KMS-11 (cell line): ENCODE measurements around the gene TBC1D2B.
"Not testable (repeated sequence)": the region's sequence is repeated elsewhere in the genome, so short reads cannot be mapped to it uniquely, and the experiment has no call there.

Experiments used
- H2AFZ ChIP-seq: fragments of 200-600 bp; sonication (generic); 2 replicates; pipeline ENCODE4 v1.6.1; 2016; ENCODE audit warnings: antibody characterized with exemption, mixed run types, low read depth
- H3K27ac ChIP-seq: fragments of 200-600 bp; sonication (generic); 2 replicates; pipeline ENCODE4 v1.6.1; 2016; ENCODE audit warnings: mild to moderate bottlenecking, mixed run types
- H3K27me3 ChIP-seq: fragments of 200-600 bp; sonication (generic); 2 replicates; pipeline ENCODE4 v1.6.1; 2017; ENCODE audit warnings: mild to moderate bottlenecking, low read depth, mixed run types, moderate library complexity; ENCODE audit not compliant: insufficient read depth
- H3K36me3 ChIP-seq: fragments of 200-600 bp; sonication (generic); 2 replicates; pipeline ENCODE4 v1.6.1; 2017; ENCODE audit warnings: mild to moderate bottlenecking, mixed run types; ENCODE audit not compliant: insufficient read depth
- H3K4me1 ChIP-seq: fragments of 200-600 bp; sonication (generic); 2 replicates; pipeline ENCODE4 v1.6.1; 2016; ENCODE audit warnings: mild to moderate bottlenecking, low read depth, mixed run types; ENCODE audit not compliant: poor library complexity, severe bottlenecking
- H3K4me2 ChIP-seq: fragments of 200-600 bp; sonication (generic); 2 replicates; pipeline ENCODE4 v1.7.0; 2016; ENCODE audit warnings: mild to moderate bottlenecking, mixed run types
- H3K4me3 ChIP-seq: fragments of 200-600 bp; sonication (generic); IDR thresholded peaks from 2 replicates; pipeline ENCODE4 v1.6.1; 2017; ENCODE audit warnings: low read depth, low read length, mixed read lengths; ENCODE audit not compliant: insufficient read depth
- H3K79me2 ChIP-seq: fragments of 200-600 bp; sonication (generic); 2 replicates; pipeline ENCODE4 v1.6.1; 2016; ENCODE audit warnings: low read depth, mixed run types; ENCODE audit not compliant: insufficient read depth
- H3K9ac ChIP-seq: fragments of 200-600 bp; sonication (generic); 2 replicates; pipeline ENCODE4 v1.6.1; 2016; ENCODE audit warnings: mild to moderate bottlenecking, mixed run types
- H4K20me1 ChIP-seq: fragments of 200-600 bp; sonication (generic); 2 replicates; pipeline ENCODE4 v1.6.1; 2016; ENCODE audit warnings: mild to moderate bottlenecking, mixed run types; ENCODE audit not compliant: insufficient read depth
- TF ChIP-seq, protein P1 (sequence below): fragments of 200-600 bp; sonication (generic); conservative IDR thresholded peaks from 2 replicates; pipeline ENCODE4 v1.6.1; 2017; ENCODE audit warnings: low read depth, mild to moderate bottlenecking, antibody characterized with exemption, low read length, moderate library complexity, mixed read lengths

TBC1D2B gene

DNA sequence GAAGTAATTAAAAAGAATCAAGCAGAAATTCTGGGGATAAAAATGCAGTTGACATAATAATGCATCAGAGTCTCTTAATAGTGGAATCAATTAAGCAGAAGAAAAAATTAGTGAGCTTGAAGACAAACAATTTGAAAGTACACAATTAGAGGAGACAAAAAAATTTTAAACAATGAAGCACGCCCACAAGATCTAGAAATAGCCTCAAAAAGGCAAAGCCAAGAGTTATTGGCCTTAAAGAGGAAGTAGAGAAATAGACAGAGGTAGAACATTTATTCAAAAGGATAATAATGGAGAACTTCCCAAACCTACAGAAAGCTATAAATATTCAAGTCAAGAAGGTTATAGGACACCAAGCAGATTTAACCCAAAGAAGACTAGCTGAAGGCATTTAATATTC lies 113.3 kb downstream of the TBC1D2B start:
- no peaks in the 10 kb centered on the region for H3K79me2 ChIP-seq

DNA sequence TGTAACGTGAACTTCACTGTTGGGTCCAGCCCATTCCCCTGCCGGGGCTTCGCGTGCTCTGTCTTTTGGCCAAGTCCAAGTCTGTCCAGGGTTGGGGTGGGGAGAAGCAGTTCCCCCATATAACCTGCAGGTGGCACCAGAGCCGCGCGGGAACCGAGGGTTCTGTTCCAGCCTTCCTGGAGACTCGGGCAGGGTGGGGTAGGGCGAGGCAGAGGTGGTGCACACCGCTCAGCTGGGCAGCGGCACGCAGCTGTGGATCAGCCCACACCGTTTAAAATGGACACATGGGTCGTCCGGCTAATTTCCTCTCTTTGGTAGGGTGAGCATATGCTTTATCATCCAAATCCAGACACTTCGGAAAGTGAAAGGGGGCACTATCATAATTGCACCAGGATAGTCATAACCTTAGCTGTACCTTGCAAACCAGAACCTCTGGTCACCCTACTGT lies 118.1 kb downstream of the TBC1D2B start:
- peak overlapping the region; percentile 54 for H2AFZ ChIP-seq
- H3K79me2 ChIP-seq = no peaks in the 10 kb centered on the region
- H4K20me1 ChIP-seq = no peaks in the 10 kb centered on the region
- no peak overlapping the region for H3K4me3 ChIP-seq
- TF ChIP-seq, protein P1, sequence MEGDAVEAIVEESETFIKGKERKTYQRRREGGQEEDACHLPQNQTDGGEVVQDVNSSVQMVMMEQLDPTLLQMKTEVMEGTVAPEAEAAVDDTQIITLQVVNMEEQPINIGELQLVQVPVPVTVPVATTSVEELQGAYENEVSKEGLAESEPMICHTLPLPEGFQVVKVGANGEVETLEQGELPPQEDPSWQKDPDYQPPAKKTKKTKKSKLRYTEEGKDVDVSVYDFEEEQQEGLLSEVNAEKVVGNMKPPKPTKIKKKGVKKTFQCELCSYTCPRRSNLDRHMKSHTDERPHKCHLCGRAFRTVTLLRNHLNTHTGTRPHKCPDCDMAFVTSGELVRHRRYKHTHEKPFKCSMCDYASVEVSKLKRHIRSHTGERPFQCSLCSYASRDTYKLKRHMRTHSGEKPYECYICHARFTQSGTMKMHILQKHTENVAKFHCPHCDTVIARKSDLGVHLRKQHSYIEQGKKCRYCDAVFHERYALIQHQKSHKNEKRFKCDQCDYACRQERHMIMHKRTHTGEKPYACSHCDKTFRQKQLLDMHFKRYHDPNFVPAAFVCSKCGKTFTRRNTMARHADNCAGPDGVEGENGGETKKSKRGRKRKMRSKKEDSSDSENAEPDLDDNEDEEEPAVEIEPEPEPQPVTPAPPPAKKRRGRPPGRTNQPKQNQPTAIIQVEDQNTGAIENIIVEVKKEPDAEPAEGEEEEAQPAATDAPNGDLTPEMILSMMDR = peak; percentile 84
- no peaks in the 10 kb centered on the region for H3K27me3 ChIP-seq
- no peaks in the 10 kb centered on the region for H3K36me3 ChIP-seq
- peaks cover 32% of the 10 kb centered on the region for H3K4me1 ChIP-seq
- no peak overlapping the region for H3K9ac ChIP-seq
- no peak overlapping the region for H3K27ac ChIP-seq
- H3K4me2 ChIP-seq = peak overlapping the region; percentile 52

More for the DNA sequence above, 113.3 kb downstream of the TBC1D2B start:
- TF ChIP-seq, protein P1 = no peak
- Histone ChIP-seq H3K4me1 (peaks cover 7% of the 10 kb centered on the region), H3K27ac (no peak overlapping the region), H3K27me3 (no peaks in the 10 kb centered on the region), H3K4me2 (no peak overlapping the region), H3K9ac (no peak overlapping the region), H4K20me1 (no peaks in the 10 kb centered on the region), H3K36me3 (no peaks in the 10 kb centered on the region), H3K4me3 (no peak overlapping the region), H2AFZ (no peak overlapping the region)

DNA sequence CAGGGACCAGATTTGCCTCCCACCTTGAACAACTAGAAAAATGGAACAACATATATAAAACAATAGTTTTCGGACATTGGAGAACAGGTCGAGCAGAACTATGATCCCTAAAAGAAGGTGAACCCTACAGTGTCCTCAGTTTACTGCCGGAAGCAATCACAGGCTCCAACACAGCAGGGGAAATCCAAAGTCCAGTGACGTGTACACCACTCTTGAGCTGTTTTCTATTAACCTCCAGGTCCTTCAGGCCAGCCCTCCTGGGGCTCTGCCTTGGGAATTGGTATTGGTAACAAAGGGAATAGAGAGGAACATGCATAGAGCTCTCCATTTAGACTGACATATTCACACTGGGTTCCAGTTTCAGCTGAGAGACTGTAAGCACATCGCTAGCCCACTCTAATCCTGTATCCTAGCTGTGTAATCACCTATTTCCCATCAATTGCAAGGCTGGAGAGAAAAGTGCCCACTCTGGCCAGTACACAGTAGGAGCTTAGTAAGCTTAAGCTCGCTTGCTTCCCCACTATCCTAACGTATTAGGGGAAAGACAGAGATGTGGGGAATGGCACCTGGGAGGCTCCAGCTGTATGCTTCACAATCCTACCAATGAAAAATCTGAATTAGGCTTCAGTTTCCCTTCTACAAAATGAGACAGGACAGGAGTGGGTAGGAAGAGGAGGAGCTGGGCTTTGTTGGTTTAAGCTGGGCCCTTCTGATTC lies 118.6 kb downstream of the TBC1D2B start:
- H3K79me2 ChIP-seq, H3K27ac ChIP-seq, H3K4me3 ChIP-seq, H3K27me3 ChIP-seq, H3K36me3 ChIP-seq, H4K20me1 ChIP-seq, H3K9ac ChIP-seq: not testable (repeated sequence)
- H2AFZ ChIP-seq = peak overlapping the region; percentile 54
- peaks cover 38% of the 10 kb centered on the region for H3K4me1 ChIP-seq
- peak overlapping the region; percentile 52 for H3K4me2 ChIP-seq

DNA sequence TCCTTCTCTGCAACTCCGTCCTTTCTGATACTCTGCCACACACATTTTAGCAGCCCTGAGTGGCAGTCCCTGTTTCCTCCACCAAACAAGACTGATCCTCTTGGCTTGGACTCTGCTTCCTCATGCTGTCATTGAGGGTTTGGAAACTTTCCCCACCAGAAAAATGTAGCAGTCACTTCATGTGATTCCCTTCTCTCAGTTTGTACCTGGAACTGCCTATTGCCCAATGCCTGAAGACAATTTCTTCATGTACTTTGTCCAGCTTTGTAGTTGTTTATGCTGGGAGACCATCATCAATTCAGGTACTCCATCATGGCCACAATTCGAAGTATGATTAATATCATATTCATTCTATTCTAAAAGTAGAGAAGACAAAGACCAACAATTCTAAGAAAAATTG lies 119.5 kb downstream of the TBC1D2B start:
- peaks cover 38% of the 10 kb centered on the region for H3K4me1 ChIP-seq

DNA sequence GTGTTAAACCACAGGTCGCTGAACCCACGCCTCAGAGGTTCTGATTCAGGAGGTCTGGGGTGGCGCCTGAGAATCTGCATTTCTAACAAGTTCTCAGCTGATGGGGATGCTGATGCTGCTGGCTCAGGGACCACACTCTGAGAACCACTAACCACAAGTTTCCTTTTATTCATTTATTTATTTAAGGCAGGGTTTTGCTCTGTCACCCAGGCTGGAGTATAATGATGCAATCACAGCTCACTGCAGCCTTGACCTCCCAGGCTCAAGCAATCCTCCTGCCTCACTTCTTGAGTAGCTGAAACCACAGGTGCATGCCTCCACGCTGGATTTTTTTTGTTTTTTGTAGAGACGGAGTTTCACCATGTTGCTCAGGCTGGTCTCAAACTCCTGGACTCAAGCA lies 123.6 kb downstream of the TBC1D2B start:
- Histone ChIP-seq H3K9ac (peak overlapping the region; percentile 24; the same call in 1 of the 2 replicates), H2AFZ (peak overlapping the region; percentile 7; the same call in 1 of the 2 replicates), H3K4me1 (peaks cover 31% of the 10 kb centered on the region), H3K4me2 (peak overlapping the region; percentile 58), H3K27ac (peak overlapping the region; percentile 65)
- not testable (repeated sequence) for H3K36me3 ChIP-seq, H3K79me2 ChIP-seq, H4K20me1 ChIP-seq, H3K27me3 ChIP-seq, H3K4me3 ChIP-seq

More for the DNA sequence above, 119.5 kb downstream of the TBC1D2B start:
- H4K20me1 ChIP-seq, H3K4me3 ChIP-seq, H3K27ac ChIP-seq, H3K27me3 ChIP-seq, H2AFZ ChIP-seq, H3K36me3 ChIP-seq, H3K9ac ChIP-seq, H3K79me2 ChIP-seq, H3K4me2 ChIP-seq: not testable (repeated sequence)

DNA sequence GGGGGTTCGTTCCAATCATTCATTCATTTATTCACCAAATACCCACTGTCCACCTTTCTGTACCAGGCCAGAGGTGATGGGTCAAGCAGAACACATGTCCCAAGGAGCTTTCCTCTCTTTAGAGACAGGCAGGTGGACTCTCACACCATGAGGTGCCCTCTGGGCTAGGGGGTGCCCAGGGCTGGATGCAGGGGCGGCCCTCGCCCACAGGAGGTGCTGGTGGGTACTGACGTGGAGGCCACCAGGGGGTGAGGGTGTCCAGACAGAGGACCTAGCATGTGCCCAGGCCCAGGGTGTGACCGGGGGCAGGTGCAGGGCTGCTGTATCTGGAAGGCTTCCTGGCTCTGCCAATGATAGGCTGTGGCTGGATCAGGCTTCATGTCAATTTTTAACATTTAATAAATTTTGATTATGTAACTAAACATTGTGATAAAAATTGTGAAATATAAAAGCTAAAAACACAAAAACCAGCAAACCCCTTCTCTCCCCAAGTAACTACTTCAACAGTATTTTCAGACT lies 124.5 kb downstream of the TBC1D2B start:
- H3K4me2 ChIP-seq, H3K27ac ChIP-seq, H3K36me3 ChIP-seq, H3K79me2 ChIP-seq, H3K9ac ChIP-seq, H2AFZ ChIP-seq, H3K4me3 ChIP-seq, H3K27me3 ChIP-seq, H4K20me1 ChIP-seq: not testable (repeated sequence)
- H3K4me1 ChIP-seq = peaks cover 27% of the 10 kb centered on the region

DNA sequence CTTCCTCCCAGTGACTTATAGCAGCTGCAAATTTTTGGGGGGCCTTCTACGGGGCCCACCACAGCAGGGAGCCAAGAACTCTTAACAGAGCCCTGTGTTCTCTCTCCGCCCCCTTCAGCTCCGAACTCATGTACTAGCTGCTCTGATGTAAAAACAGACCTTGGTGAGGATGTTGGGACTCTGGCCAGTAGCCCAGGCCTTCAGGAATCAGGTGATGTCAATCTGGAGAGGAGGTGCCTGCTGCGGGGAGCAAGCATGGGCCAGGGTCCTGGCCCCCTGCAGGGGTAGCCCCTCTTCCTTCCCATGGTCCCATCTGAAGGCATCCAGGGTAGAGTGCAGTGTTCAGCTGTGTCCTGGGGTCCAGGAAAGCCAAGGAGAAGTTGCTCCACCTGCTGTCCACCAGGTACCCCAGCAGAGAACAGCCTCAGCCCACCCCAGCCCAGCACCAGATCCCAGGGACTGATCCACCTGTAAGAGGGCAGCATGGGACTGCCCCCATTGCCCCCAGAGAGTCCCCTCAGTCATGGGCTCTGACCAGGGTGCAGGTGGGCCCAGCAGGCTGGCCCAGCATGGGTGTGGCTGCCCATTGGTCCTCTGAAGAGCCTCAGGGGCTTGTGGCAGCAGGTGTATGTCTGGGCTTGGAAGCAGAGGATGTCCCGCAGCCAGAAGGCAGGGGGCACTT lies 126.3 kb downstream of the TBC1D2B start:
- not testable (repeated sequence) for H2AFZ ChIP-seq, H3K36me3 ChIP-seq, H3K27ac ChIP-seq, H3K79me2 ChIP-seq, H3K4me3 ChIP-seq, H3K4me2 ChIP-seq, H3K9ac ChIP-seq, H4K20me1 ChIP-seq, H3K27me3 ChIP-seq
- H3K4me1 ChIP-seq = peaks cover 26% of the 10 kb centered on the region

DNA sequence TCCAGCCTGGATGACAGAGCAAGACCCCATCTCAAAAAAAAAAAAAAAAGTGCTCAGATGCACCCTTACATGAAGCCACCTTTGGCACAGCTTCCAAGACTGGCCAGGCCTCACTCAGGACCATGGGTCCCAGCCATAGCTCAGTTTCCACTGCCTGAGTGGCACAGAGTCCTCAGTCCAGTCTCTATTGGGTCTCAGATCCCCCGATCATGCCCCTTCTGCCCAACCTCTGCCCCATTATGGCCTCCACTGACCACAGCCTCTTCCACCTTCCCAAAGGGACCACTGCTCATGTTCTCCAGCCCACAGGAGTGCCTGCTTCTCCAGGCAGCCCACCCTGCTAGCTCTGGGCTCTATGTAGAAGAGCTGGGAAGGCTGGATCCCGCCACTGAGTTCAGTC lies 127.0 kb downstream of the TBC1D2B start:
- H3K79me2 ChIP-seq, H3K36me3 ChIP-seq, H3K9ac ChIP-seq, H3K4me2 ChIP-seq, H3K4me3 ChIP-seq, H3K27ac ChIP-seq, H3K27me3 ChIP-seq, H4K20me1 ChIP-seq, H2AFZ ChIP-seq: not testable (repeated sequence)
- peaks cover 18% of the 10 kb centered on the region for H3K4me1 ChIP-seq
